HepG2 (cell line): ENCODE measurements around the gene GANC. TPM values are rescaled to one million over a fixed set of nuclear protein-coding genes. Genes with fewer than 3 reads are reported as not detected.
A peak's percentile ranks its signal among the peaks of the same experiment; 100 is the strongest.

Experiments
- ATM ChIP-seq: fragments of 450-650 bp; IDR thresholded peaks from 2 replicates; pipeline ENCODE4 v1.7.1; 2017; ENCODE audit warnings: mild to moderate bottlenecking, borderline replicate concordance
- ETV6 ChIP-seq: sonication (generic); formaldehyde crosslinking; conservative IDR thresholded peaks from 2 replicates; pipeline ENCODE4 v1.4.0; 2020; ENCODE audit warnings: missing genetic modification reagents
- FOXO1 ChIP-seq: sonication (generic); formaldehyde crosslinking; IDR thresholded peaks from 2 replicates; pipeline ENCODE4 v1.4.0; 2020; ENCODE audit warnings: missing genetic modification reagents
- GABPA ChIP-seq, 2 experiments: IDR thresholded peaks; 2 replicates each; pipeline ENCODE4 v1.6.1; 2011 to 2016; ENCODE audit warnings: low read depth in 2 of 2, low read length in 1 of 2, missing biosample characterization in 1 of 2, missing genetic modification characterization in 1 of 2
- MXD4 ChIP-seq: IDR thresholded peaks from 2 replicates; pipeline ENCODE4 v1.6.1; 2016; ENCODE audit warnings: mild to moderate bottlenecking, missing biosample characterization, missing genetic modification reagents
- NFE2L2 ChIP-seq: fragments of 150-350 bp; IDR thresholded peaks from 2 replicates; pipeline ENCODE4 v1.6.1; 2014; ENCODE audit warnings: low read length
- NR2F1 ChIP-seq, 2 experiments: fragments of 450-650 bp in 1 of 2; formaldehyde crosslinking in 1 of 2; IDR thresholded peaks; 2 replicates each; pipeline versions ENCODE4 v1.5.0 to v1.6.1; 2016 to 2020; ENCODE audit warnings: mild to moderate bottlenecking in 1 of 2, missing compliant biosample characterization in 1 of 2, missing genetic modification reagents in 1 of 2, moderate library complexity in 1 of 2
- PRDM10 ChIP-seq: sonication (generic); formaldehyde crosslinking; IDR thresholded peaks from 2 replicates; pipeline ENCODE4 v1.4.0; 2020; ENCODE audit warnings: low read depth, missing genetic modification reagents
- STAT6 ChIP-seq: sonication (generic); formaldehyde crosslinking; IDR thresholded peaks from 2 replicates; pipeline ENCODE4 v1.4.0; 2020; ENCODE audit warnings: missing genetic modification reagents, mild to moderate bottlenecking, borderline replicate concordance
- TMF1 ChIP-seq: sonication (generic); formaldehyde crosslinking; IDR thresholded peaks from 2 replicates; pipeline ENCODE4 v1.8.1; 2022; ENCODE audit warnings: low read depth, missing genetic modification reagents
- ZFP1 ChIP-seq: IDR thresholded peaks from 2 replicates; pipeline ENCODE4 v1.6.1; 2016
- ZNF317 ChIP-seq: sonication (generic); formaldehyde crosslinking; IDR thresholded peaks from 2 replicates; pipeline ENCODE4 v1.5.0; 2020; ENCODE audit warnings: mild to moderate bottlenecking, missing genetic modification reagents
- ZNF512B ChIP-seq: sonication (generic); formaldehyde crosslinking; IDR thresholded peaks from 2 replicates; pipeline ENCODE4 v1.5.1; 2020; ENCODE audit warnings: missing genetic modification reagents, mild to moderate bottlenecking, borderline replicate concordance
- ZNF891 ChIP-seq: sonication (generic); formaldehyde crosslinking; IDR thresholded peaks from 2 replicates; pipeline ENCODE4 v1.5.0; 2020; ENCODE audit warnings: mild to moderate bottlenecking, missing genetic modification reagents
- polyA plus RNA-seq, 8 experiments: library from polyadenylated mRNA; depleted of rRNA in 3 of 8; stranded (reverse) in 7 of 8; unstranded in 1 of 8; fragments of >200 nt; fragmentation: Illumina TruSeq in 4 of 8; extraction: Trizol in 4 of 8; gene quantifications; 2 replicates each; pipeline versions ENCODE4 v1.2.1 to v1.2.3, GENCODE V29; 2011 to 2016; ENCODE audit warnings: low read depth in 4 of 8, missing spikeins in 1 of 8, mixed read lengths in 1 of 8; ENCODE audit not compliant: insufficient read depth in 1 of 8
- total RNA-seq, 5 experiments: library from RNA; depleted of rRNA; stranded (reverse); fragments of >200 nt; fragmentation: Illumina TruSeq; extraction: Trizol; gene quantifications; 2 replicates each; pipeline ENCODE4 v1.2.3, GENCODE V29; 2016; ENCODE audit warnings: low read depth in 1 of 5
- TF ChIP-seq, protein P1 (sequence below): sonication (generic); formaldehyde crosslinking; conservative IDR thresholded peaks from 2 replicates; pipeline ENCODE4 v1.8.0; 2022; ENCODE audit warnings: mild to moderate bottlenecking, moderate library complexity, missing genetic modification reagents

GANC gene
- total and polyA plus RNA-seq, 2 of the 13 experiments (the other 11 are each of a cell fraction or from before 2014, with no cell fraction given) = 17.0 to 21.0 TPM

DNA sequence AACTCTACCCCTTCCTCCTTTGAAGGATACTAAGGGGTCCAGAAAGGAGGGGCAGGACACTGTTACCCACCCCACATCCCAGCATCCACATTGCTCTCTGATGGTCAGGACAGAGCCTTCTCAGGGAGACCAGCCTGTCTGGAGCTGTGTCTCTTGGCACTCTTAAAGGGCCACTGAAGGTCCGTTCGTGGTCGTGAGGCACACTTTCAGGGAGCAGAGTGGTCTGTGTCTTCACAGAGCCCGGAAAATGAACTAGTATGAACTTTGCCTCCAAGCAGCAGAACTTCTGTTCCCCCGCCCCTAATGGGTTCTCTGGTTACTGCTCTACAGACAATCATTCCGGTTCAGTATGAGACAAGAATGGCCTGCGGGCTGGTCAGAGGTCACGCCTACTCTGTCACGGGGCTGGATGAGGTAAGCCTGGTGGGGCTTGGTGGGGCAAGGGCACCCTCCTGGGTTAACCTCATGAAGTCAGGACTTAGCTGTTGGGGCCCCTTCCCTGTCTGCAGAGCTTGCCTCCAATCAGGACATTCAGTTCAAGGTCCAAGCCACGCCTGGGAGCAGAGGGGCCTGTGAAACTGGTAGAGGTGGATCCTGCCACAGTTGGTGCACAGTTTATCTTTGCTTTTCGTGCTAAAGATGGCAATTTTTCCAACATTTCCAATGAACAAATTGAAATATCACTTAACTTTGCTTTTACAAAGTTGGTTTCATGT, 119.5 kb downstream of the GANC start (continued):
- TF ChIP-seq PRDM10 (0 out of 2 replicates have a peak, but pooled peaks have one; percentile 55), MXD4 (CRISPR knock-in tag) (0 out of 2 replicates have a peak, but pooled peaks have one; percentile 20), STAT6 (CRISPR knock-in tag) (peak; percentile 91), FOXO1 (CRISPR knock-in tag) (peak; percentile 23; the same call in 1 of the 2 replicates), ETV6 (peak; percentile 59; the same call in 1 of the 2 replicates), ATM (no peak), NR2F1 (CRISPR knock-in tag; IDR thresholded peaks at IDR 0.05) (peak; percentile 70 to 85; a peak in 3 of 4 replicates), GABPA (IDR thresholded peaks at IDR 0.05; ENCODE audit: low read depth, low read length) (no peak), GABPA (CRISPR knock-in tag; IDR thresholded peaks at IDR 0.05; ENCODE audit: low read depth) (peak; percentile 55; the same call in 1 of the 2 replicates), ZNF512B (CRISPR knock-in tag) (0 out of 2 replicates have a peak, but pooled peaks have one; percentile 42), ZNF891 (CRISPR knock-in tag) (peak; percentile 74), NFE2L2 (no peak), ZNF317 (peak; percentile 30; the same call in 1 of the 2 replicates), ZFP1 (CRISPR knock-in tag) (peak; percentile 69; the same call in 1 of the 2 replicates), TMF1 (CRISPR knock-in tag) (no peak)
- TF ChIP-seq, protein P1, sequence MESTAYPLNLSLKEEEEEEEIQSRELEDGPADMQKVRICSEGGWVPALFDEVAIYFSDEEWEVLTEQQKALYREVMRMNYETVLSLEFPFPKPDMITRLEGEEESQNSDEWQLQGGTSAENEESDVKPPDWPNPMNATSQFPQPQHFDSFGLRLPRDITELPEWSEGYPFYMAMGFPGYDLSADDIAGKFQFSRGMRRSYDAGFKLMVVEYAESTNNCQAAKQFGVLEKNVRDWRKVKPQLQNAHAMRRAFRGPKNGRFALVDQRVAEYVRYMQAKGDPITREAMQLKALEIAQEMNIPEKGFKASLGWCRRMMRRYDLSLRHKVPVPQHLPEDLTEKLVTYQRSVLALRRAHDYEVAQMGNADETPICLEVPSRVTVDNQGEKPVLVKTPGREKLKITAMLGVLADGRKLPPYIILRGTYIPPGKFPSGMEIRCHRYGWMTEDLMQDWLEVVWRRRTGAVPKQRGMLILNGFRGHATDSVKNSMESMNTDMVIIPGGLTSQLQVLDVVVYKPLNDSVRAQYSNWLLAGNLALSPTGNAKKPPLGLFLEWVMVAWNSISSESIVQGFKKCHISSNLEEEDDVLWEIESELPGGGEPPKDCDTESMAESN (CRISPR knock-in tag) = peak; percentile 93
